Hematopoietic multipotent progenitor cell treated with erythropoietin and hydrocortisone succinate and interleukin-3 and kit ligand, for 17 days (in vitro differentiated cells): ENCODE results near the gene HYLS1.
A peak's percentile ranks its signal among the peaks of the same experiment; 100 is the strongest.
"Not testable (repeated sequence)": the region's sequence is repeated elsewhere in the genome, so short reads cannot be mapped to it uniquely, and the experiment has no call there.

Source experiments
- DNase-seq: peaks from one replicate; pipeline ENCODE4 v3.0.0-alpha.2; 2015; ENCODE audit warnings: low spot score

HYLS1 gene, protein sequence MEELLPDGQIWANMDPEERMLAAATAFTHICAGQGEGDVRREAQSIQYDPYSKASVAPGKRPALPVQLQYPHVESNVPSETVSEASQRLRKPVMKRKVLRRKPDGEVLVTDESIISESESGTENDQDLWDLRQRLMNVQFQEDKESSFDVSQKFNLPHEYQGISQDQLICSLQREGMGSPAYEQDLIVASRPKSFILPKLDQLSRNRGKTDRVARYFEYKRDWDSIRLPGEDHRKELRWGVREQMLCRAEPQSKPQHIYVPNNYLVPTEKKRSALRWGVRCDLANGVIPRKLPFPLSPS

DNA sequence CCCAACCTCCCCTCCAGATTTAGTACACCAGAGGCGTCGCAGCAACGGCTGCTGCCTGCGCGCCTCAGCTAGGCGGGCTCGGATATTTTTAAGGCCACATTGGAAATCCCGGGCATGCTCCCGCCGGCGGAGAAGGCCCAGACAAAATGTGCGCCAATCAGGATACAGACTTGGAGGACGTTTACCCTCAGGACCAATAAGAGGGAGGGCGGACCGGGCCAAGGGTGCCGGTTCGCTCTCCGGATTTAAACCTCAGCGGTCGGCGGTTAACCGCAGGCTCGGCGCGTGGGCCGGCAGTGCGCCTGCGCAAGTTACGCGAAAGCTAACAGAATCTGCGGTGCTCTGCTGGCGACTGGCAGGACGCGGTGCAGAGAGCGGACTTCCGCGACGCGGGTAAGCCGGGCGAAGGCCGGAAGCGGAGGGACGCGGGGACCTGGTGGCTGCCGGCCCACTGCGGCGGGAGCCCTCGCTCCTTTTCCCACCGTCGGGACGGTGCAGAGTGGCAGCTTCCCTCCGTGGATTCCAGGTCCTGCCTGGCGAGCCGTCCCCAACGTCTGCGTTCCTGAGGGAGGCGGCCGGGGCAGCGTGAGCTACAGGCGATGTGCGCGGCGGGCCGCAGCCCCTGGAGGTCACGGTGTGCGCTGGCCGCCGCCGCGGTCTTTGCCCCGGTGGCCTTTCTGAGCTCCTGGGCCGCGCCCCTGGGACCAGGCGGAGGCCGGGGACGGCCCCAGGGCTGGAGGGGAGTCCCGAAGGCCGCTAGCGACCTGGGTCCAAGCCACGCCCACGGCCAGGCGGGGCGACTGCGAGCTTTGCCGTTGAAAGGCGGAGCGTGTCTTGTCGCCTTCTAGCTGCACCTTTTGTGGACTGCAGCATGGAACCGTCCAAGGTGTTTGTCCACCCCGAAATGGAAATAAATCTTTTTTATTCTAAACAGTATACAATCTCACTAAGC is at the start of gene HYLS1:
HYLS1 (plus strand) TSS at position 296 of the 952 bp plus-strand sequence. CDS start 11,701 bp downstream, outside the sequence.
- peak; percentile 86 for DNase-seq

GRCh38 chr11:125842321-125842948 is 45.0 kb upstream of the HYLS1 start:
- no peak for DNase-seq

DNA sequence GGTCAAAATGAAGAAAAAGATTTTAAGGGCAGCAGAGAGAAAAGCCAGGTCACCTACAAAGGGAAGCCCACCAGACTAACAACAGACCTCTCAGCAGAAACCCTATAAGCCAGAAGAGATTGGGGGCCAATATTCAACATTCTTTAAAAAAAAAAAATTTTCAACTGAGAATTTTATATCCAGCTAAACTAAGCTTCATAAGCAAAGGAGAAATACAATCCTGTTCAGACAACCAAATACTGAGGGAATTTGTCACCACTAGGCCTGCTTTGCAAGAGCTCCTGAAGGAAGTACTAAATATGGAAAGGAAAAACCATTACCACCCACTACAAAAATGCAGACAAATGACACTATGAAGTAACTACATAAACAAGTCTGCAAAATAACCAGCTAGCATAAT is 41.3 kb upstream of the HYLS1 start:
- no peak for DNase-seq

GRCh38 chr11:125857670-125858069 is 29.8 kb upstream of the HYLS1 start:
- DNase-seq, result not testable (repeated sequence)

DNA sequence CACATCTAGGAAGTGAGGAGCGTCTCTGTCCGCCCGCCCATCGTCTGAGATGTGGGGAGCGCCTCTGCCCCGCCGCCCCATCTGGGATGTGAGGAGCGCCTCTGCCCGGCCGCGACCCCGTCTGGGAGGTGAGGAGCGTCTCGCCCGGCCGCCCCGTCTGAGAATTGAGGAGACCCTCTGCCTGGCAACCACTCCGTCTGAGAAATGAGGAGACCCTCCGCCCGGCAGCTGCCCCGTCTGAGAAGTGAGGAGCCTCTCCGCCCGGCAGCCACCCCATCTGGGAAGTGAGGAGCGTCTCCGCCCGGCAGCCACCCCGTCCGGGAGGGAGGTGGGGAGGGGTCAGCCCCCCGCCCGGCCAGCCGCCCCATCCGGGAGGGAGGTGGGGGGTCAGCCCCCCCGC is 24.7 kb upstream of the HYLS1 start:
- not testable (repeated sequence) for DNase-seq

GRCh38 chr11:125865354-125865753 is 22.1 kb upstream of the HYLS1 start:
- not testable (repeated sequence) for DNase-seq

GRCh38 chr11:125869521-125869920 is 17.9 kb upstream of the HYLS1 start:
- DNase-seq, result no peak

- peak; percentile 25 for DNase-seq
These were observed 15.9 kb upstream of the HYLS1 start for GRCh38 chr11:125871391-125872137.

DNA sequence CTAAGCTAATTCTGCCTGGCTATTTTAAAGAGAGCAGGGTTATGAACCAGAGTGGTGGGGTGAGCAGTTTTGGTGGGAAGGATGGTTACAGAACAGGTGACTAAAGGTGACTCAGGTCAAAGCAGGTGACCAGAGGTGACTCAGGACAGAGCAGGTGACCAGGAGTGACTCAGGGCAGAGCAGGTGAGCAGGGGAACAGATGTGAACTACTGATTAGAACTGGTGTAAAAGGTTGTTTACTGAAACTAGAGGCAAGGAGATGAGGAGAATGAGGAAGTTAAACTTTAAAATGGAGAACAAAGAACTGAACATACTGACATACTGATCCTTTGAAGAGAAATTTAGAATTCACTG is 15.4 kb upstream of the HYLS1 start:
- DNase-seq, result no peak

- no peak for DNase-seq
These were observed 13.4 kb upstream of the HYLS1 start for GRCh38 chr11:125873881-125874555.

- DNase-seq, result peak; percentile 62
These were observed 12.8 kb upstream of the HYLS1 start for GRCh38 chr11:125874556-125875124.

DNA sequence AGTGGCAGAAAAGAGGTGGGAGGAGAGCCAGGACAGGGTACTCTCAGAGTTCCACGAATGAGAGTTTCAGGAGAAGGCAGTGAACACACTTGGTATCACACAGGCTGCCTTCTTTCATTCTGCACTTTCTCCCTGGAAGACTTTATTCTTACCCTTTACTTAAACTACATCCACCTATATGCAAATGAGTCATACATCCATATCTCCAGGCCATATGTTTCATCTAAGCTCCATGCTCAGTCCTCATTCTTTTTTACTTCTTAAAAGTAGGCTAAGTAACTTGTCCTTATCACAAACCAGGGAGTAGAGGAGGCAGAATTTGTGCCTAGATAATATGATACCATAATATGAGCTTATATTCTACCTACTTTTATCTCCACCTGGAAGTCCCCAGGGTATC is 6.2 kb upstream of the HYLS1 start:
- DNase-seq, result no peak

GRCh38 chr11:125883375-125883774 is 4.1 kb upstream of the HYLS1 start:
- DNase-seq, result no peak

DNA sequence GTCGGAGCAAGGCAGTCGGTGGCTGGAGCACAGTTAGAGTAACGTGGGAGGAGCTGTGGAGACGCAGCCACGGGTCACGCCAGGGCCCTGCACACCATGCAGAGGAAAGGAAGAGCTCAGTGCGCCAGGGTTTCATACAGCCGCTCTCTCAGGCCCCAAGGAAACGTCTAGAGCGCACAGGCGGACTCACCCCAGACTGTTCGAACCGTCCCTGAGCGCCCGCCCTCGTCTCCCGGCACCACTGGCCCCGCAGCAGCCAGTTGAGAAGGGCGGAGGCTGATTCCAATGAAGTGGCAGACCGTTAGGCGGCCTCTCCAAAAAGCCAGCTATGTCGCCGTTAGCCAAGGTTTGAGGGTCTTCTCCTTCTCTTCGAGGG is 483 bp upstream of the HYLS1 start:
- DNase-seq, result peak; percentile 38

DNA sequence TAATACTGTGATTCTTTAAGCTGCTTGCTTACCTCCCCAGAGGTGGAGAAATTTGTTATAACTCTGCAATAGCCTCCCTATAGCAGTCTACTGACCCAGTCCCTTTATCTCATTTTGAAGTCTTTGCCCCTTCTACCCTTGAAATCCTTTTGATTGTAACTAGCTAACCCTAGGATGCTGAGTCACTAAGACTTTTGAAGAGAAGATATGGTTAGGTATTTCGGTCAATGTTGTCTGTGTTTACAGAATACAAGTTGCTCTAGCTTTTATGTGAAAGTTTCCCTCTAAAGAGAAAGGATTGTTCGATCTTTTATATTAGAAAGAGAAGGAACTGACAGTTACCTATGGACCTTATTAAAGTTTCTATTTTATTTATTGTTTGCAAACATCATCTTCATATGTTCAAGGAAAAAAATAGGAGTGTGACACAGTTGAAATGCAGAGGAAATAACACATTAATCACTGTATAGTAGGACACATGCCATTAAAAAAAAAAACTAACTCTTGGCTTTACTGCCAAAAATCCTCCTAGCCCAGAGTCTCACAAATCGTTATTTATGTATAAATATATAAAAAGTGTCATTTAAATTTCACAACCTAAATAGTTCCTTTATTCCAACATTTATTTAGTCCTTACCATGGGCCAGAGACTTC is 3.1 kb downstream of the HYLS1 start:
- peak; percentile 27 for DNase-seq

- no peak for DNase-seq
These were observed 4.6 kb downstream of the HYLS1 start for GRCh38 chr11:125892071-125892470.

GRCh38 chr11:125892994-125893393 is 5.5 kb downstream of the HYLS1 start:
- DNase-seq, result no peak

GRCh38 chr11:125901872-125902271 is 14.4 kb downstream of the HYLS1 start:
- no peak for DNase-seq

- no peak for DNase-seq
These were observed 14.9 kb downstream of the HYLS1 start for GRCh38 chr11:125902277-125902926.
